Activated CD8-positive, alpha-beta memory T cell treated with anti-CD3 and anti-CD28 coated beads, Interleukin-2, amount 50 U/mL, for 1 hour (primary cell): ENCODE data around the gene RNF145.
"Not testable (repeated sequence)": the region's sequence is repeated elsewhere in the genome, so short reads cannot be mapped to it uniquely, and the experiment has no call there.

ENCODE experiments used
- DNase-seq: peaks from one replicate; pipeline ENCODE4 v3.0.0-alpha.2; 2020; ENCODE audit errors: extremely low read depth

RNF145 gene, protein sequence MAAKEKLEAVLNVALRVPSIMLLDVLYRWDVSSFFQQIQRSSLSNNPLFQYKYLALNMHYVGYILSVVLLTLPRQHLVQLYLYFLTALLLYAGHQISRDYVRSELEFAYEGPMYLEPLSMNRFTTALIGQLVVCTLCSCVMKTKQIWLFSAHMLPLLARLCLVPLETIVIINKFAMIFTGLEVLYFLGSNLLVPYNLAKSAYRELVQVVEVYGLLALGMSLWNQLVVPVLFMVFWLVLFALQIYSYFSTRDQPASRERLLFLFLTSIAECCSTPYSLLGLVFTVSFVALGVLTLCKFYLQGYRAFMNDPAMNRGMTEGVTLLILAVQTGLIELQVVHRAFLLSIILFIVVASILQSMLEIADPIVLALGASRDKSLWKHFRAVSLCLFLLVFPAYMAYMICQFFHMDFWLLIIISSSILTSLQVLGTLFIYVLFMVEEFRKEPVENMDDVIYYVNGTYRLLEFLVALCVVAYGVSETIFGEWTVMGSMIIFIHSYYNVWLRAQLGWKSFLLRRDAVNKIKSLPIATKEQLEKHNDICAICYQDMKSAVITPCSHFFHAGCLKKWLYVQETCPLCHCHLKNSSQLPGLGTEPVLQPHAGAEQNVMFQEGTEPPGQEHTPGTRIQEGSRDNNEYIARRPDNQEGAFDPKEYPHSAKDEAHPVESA

DNA sequence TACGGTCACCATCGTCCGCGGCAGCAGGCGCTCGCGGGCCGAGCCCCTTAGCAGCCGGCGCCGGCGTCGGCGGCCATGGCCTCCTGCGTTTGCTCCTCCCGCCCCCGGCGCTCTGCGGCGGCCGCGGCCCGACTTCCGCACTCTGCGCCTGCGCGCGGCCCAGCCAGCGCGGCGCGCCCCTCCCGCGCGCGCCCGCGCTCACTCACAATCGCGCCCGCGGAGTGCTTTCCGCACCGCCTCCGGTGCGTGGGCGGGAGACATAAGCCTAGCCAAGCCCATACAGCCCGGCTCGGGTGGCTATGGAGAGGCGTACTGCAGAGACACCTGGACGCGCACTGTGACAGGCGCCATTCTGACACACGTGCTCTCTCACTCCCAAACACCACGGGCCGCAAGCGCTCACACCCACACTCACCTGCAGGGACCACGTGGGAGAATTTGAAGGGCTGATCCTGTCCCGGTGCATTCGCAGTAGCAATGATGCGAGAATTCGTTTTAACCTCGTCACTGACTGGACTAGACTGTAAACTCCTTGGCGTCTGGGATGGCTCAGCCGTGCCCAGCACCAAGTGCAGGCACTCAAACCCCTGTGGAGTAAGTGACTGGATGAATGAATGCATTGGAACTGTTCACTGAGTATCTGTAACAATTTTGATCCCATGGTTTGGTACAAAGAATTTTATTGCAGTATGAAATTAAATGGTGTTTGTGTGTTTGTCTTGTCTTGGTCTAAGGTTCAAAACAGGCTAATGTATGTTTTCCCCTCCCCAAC lies at the start of gene RNF145:
RNF145 (minus strand) TSS at position 116 of the 772 bp plus-strand sequence. CDS start 5,936 bp downstream, outside the sequence.
- DNase-seq: peak; percentile 84

DNA sequence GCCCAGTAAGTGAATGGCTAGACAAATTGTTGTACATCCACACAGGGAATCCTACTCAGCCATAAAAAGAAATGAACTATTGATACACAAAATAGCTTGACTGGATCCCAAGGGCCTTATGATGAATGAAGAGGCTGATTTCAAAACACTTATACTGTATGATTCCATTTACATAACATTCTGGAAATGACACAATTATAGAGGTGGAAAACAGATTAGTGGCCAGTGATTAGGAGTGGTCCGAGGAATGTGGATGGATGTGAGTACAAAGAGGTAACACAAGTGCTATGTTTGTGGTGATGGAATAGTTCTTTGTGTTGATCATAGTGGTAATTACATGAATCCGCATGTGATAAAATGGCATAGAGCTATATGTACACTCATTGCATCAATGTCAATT lies 49.0 kb upstream of the RNF145 start:
- DNase-seq: no peak

DNA sequence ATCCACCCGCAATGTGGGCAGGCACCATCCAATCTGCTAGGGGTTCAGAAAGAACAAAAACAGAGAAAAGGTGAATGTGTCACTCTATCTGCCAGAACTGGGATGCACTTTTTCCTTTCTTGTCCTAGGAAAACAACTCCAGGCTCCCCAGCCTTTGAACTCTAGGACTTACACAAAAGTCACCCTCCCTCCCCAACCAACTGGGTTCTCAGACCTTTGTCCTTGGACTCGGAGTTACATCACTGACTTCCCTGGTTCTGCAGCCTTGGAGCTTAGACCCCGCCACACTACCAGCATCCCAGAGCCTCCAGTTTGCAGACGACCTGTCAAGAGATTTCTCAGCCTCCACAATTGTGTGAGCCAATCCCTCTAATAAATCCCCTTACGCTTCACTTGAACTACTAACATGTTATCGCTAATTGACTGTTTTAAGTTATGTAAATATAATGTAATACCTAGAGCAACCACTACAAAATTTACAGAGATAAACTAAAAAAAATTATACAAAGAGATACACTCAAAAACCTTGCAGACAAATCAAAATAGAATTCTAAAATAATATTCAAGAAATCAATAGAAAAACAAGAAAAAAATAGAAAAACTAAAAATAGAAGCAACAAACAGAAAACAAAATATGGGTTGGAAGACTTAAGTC lies 48.4 kb upstream of the RNF145 start:
- no peak for DNase-seq

DNA sequence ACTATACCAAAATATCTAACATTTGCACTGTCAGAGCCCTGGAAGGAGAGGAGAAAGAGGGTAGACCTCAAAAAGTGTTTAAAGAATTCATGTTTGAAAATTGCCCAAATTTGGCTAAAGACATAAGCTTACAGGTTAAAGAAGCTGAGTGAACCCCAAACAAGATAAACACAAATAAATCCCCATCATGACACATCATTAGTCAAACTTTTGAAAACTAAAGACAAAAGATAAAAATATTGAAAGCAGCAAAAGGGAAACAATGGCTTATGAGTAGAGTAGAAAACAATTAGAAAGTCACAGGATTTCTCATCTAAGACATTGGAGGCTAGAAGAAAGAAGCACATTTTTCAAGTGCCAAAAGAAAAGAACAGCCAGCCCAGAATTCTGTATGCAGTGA lies 47.7 kb upstream of the RNF145 start:
- no peak for DNase-seq

DNA sequence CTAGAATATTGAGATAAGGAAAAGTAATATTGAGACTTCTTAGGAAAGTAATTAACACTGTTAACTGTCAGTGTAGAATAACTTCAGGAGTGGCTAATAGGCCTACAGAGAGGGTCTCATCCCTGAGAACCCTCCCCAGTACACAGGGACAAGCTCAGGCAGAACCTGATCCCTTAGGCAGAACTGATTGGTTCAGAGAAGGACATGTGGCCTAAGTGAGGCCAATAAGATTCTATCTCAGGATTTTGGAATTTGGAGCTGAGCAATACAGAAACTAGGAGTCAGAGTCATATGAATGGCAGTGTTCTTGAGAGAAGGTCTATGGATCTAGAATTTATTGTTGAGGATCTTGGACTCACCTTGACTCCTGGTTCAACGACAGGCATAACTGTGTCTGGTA lies 42.8 kb upstream of the RNF145 start:
- no peak for DNase-seq

DNA sequence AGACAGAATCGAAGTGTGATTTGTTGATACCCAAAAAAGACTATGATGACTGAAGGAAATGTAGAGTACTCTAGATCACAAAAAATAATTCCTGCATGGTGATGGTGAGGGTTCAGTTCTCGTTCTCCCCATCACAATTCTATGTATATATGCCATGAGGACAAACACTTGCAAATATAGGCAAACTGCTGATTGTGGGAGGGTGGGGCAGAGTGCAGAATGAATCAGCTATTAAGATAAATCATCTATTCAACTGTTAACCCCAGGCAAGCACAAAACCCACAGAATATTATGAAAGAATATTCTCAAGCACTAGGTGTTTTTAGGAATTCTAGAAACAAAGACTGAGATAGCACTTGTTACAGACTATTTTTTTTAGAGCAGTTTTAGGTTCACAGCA lies 39.8 kb upstream of the RNF145 start:
- no peak for DNase-seq

DNA sequence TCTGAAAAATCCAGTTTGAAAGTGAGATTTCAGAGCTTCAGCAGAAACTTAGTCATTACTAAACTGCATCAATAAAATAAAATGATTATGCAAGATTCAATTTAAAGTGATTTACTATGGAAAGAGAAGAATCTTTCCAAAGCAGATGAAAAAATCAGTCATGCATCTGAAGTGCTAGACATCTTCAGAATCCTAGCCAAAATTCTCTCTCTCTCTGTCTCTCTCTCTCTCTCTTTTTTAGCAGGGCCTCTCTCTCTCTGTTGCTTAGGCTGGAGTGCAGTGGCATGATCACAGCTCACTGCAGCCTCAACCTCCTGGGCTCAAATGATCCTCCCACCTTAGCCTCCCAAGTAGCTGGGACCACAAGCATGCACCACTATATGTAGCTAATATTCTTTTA lies 35.5 kb upstream of the RNF145 start:
- no peak for DNase-seq

DNA sequence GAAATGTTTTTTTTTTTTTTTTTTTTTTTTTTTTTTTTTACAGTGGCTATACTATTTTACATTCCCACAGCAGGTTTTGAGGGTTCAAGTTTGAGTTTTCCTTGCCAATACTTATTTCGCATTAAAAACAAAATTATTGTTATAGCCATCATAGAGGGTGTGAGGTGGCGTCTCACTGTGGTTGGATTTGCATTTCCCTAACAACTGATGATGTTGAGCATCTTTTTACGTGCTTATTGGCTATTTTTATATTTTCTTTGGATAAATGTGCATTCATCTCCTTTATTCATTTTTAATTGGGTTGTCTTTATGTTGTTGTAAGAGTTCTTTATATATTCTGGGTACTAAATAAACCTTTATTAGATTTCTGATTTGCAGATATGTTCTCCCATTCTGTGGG lies 34.8 kb upstream of the RNF145 start:
- DNase-seq: no peak

DNA sequence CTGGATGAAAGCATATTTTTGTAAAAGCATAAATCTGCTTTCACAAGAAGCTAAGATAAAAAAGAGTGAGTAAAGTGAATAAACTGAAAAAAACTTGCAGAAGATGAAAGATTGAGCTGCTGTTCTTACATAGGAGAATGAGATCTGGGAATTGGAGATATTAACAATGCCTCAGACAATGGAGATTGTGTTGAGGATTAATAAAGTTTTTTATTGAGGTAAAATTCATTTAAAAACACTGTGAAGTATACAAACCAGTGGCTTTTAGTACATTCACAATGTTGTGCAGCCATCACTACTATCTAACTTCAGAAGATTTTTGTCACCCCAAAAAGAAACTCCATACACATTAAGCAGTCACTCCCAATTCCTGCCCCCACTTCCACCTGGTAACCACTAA lies 34.0 kb upstream of the RNF145 start:
- no peak for DNase-seq

DNA sequence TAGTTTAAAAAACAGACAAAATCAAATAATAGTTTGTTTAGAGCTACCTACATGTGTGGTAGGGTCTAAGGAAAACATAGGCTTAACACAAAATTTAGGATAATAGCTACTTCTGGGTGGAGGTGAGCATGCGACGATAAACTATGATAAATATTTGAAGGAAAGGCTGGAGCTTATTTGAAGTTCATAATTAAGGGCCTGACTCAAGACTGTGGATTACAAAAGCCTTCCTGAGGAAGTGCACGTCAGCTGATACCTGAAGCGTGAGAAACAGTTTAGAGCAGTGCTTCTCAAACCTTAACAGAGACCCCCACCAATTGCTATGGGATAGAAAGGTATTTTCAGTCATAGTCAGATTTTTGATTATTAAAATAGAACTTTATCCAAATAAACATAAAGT lies 33.3 kb upstream of the RNF145 start:
- DNase-seq: no peak

DNA sequence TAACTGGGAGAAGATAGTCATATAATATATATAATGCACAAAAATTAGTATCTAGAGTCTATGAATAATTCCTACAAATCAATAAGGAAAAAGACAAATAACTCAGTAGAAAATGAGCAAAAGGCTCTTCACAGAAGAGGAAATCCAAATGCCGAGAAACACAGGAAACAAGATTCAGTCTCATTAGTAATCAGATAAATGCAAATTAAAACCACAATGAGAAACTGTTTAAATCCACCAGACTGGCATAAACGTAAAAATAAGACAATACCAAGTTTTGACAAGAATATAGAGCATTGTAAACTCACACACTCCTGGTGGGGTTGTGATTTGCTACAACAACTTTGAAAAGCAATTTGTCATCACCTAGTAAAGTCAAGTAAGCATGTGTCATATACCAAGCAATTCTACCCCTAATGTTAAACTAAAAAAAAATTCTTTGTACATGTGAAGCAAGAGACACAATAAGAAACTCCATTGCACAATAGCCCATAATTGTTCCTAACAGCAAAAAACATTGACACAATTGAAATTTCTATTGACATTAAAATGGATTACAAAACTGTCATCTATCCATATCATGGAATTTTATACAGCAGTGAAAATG lies 32.7 kb upstream of the RNF145 start:
- no peak for DNase-seq

DNA sequence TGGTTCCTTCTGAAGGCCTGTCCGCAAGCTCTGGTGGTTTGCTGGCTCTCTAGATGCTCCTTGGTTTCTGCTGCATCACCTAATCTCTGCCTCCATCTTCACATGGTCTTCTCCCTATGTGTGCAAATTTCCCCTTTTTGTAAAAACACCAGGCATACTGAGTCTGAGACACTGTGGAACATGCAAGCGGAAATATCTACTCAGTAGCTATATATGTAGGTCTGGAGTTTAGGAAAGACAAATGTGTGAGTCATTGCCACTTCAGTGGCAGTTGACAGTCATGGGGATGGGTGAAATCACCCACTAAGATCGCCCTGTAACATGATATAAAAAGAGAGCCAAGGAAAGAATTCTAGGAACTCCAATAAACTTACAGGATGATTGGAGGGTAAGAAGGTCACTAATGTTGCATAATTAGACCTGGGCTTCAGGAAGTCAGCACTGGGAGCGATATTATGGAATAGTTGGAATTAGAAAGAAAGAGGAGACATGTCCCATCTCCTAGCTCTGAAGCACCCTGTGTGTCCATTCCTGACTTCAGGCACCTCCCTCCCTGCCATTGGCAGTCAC lies 31.0 kb upstream of the RNF145 start:
- no peak for DNase-seq

DNA sequence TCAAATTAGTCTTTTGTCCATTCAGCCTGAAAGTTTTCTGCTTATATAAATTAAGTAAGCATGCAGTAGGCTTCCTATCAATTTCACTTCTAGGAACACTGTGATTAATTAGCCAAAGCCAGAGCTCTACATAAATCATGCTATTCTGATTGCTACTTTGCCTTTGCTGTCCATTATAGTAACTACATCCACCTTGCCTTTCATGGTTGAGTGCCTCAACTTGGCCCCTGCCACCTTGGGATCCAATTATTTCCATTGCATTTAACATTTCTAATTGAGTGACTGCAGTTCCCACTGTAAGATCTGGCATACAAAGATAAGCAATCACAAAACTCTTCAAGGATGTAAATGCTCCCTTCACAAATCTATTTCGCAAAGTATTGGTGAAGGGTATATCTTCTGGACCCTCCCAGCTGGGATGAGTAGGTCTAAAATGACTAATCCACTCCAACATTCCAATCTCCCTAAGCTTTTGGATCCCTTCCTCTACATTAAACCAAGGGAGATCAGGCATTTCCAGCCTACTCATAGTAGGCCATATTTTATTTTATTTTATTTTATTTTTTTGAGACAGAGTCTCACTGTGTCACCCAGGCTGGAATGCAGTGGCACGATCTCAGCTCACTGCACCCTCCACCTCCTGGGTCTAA lies 26.6 kb upstream of the RNF145 start:
- DNase-seq: not testable (repeated sequence)

DNA sequence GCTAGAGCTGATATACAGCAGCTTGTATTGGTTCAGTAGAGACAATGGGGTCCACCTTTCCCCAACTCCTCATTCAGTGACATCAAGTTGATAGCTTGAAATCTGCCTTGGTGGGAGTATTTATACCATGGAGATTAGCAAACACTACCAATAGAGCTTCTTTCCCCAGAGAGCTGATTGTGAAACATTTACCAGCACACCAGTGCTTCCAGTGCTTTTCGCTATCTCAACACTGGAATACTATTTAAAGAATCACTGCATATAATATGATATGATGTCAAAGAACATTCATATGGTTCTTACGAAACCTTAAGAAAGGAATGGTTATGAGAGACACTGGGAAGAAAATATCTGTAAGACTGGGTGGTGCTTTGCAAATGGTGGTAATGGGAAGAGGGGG lies 21.8 kb upstream of the RNF145 start:
- DNase-seq: no peak

DNA sequence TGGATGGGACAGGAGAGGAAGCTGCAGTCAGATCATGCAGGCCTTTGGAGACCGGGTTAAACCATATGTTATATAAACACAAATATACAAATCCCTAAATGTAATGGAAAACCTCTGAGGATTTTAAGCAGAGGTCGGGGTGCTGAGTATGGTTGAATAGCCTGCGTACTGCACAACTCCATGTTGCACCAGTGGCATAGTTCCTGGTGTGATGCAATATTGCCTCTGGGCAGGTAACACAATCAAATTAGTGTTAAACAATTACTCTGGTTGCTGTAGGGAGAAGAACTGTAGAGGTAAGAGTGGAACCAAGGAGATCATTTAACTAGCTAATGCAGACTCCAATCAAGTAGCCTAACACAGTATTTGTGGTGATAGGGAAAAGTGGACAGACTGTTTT lies 21.3 kb upstream of the RNF145 start:
- DNase-seq: no peak

DNA sequence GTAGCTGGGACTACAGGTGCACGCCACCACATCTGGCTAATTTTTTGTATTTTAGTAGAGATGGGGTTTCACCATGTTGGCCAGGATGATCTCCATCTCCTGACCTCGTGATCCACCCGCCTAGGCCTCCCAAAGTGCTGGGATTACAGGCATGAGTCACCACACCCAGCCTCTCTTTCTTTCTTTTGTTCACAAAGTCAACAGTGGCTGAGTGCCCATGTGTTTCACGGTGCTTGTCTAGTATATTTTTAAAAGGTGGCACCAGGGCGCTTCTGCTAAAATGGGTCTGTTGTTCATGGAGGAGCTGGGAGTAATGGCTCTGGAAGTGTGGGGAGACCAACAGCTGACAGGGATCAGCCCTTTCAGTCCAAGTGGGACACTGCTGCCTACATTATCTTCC lies 18.7 kb upstream of the RNF145 start:
- DNase-seq: not testable (repeated sequence)

DNA sequence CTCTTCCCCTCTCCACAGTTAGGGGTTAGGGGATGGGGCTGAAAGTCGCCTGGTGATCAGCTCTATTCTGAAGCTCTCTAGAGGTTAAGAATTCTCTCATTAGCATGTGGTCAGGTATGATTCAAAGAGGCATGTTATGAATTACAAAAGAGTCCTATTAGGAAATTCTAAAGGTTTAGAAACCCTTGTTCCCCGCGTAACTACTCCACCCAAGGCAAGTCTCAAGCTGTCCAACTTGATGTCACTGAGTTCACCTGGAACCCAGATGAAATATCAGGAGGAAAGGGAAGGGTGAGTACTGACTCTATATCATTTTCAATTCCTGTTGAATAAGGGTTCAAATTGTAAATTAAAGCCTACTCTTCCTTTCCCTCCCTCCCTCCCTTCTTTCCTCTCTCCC lies 18.1 kb upstream of the RNF145 start:
- DNase-seq: no peak

DNA sequence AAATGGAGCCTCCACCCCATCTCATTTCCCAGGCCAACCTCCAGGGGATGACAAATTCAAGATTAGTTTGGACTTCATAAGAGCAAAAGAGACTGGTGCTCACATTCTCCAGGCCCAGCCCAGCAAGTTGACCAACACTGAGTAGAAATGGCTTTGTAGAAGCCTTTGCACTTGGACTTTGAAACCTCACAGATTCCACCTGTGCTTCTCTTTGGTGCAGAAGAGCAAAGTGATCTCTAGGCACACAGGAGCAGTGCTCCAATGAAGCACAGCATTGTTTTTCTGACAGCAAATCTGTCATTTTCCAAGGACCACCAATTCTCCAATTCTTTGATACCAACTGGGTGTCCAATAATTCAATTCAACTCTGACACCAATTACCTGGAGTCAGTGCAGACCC lies 17.1 kb upstream of the RNF145 start:
- DNase-seq: no peak

DNA sequence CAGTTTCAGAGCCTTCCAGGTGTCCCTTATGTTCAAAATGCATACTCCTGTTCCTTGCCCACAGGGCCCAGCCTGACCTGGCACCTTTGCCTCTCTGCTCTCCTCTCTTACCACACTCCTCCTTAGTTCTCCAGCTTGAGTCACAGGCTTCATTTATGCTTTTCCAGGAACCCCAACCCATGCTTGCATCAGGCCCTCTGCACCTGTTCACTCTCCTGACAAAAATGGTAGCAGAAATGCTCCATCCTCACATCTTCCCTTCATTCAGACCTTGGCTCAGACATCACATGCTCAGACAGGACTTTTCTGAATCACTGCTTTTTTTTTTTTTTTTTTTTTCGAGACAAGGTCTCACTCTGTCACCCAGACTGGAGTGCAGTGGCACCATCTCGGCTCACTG lies 15.1 kb upstream of the RNF145 start:
- DNase-seq: no peak

DNA sequence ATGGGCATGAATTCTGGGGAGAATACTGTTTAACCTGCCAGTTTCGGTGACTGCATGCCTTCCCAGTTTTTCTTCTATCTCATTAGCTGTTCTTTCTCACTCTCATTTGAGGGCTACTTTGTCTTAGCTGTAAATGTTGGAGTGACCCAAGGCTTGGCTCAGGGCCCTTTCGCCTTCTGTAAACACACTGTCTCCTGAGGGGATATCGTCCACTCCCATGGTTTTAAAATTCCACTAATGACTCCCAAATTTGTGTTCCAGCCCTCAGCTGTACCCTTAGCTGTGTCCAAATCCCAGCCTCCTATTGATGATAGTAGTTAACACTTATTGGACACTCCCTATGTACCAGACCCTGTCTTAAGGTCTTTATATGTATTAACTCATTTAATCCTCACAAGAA lies 14.1 kb upstream of the RNF145 start:
- DNase-seq: no peak

DNA sequence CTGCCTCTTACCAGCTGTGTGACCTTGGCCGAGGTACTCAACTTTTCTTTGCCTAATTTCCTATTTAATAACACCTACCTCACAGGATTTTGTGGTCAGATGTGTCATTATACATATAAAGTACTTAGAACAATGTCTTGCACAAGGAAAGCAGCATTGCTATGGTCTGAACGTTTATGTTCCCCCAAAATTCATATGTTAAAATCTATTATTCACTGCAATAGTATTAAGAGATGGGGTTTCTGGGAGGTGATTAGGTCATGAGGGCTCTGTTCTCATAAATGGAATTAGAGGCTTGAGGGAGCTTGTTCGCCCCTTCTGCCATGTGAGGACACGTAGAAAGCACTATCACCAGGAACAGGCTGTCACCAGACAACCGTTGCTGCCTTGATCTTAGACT lies 10.9 kb upstream of the RNF145 start:
- no peak for DNase-seq
